ENCODE results near the gene AKAP13. TPM values are rescaled to one million over a fixed set of nuclear protein-coding genes. Genes with fewer than 3 reads are reported as not detected.
A peak's percentile ranks its signal among the peaks of the same experiment; 100 is the strongest.

The AKAP13 gene
- polyA plus RNA-seq, 2 of the 4 experiments (the other 2 are of a cell fraction): 20.4 to 28.8 TPM

DNA sequence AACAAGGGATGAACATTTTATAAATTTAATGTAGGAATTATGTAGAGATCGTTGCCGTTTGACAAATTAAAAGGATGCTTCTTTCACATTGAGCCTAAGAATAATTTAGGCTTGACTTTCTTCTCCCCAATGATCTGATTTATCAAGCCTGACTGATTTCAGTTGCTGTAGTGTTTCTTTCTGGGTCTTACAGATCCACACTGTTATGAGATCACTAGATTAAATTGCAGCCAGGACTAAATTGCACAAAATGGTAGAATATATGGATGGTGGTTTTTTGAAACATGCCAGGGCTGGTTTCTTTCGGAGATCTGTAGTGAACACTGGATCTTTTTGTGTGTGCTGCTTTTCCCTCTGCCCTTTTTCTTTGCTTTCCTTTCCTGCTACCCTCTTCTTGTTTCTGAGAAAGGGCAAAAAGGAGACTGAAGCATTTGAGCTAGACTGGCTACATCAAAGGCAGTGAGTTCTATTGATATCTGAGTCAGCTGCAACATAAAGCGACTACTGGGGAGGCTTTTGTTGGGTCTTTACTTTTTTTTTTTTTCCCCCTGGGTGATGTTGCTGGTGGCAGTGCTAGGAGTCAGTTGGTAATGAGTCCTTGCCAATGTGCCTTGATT, 83.0 kb downstream of the AKAP13 start:
- Histone ChIP-seq H3K9me3 (no peaks in the 10 kb centered on the region), H3K27ac (no peak overlapping the region), H3K4me3 (no peak overlapping the region), H3K4me1 (peaks cover 34% of the 10 kb centered on the region), H3K4me2 (no peak overlapping the region)
- 87% methylated on average over 4 of the region's 4 CpGs for WGBS (ENCODE audit: missing lambda C conversion rate)
- DNase-seq (ENCODE audit: low read depth in 1 of 2, low spot score in 1 of 2) (no peak), FAIRE-seq (no peak), ATAC-seq (no peak)
- CTCF ChIA-PET: interaction anchor here (1.6 kb wide), 1 partner anchor 35 kb away, joined by 3 read pairs; no protein-coding TSS in a partner anchor
- TF ChIP-seq EHMT2 (IDR thresholded peaks at IDR 0.05; ENCODE audit: low read depth): no peak
- TF ChIP-seq MYC (IDR thresholded peaks at IDR 0.05; ENCODE audit: borderline replicate concordance, low read length): no peak
- TF ChIP-seq EP300 (IDR thresholded peaks at IDR 0.05): no peak
- TF ChIP-seq MAZ (IDR thresholded peaks at IDR 0.05; ENCODE audit: borderline replicate concordance, low read depth, low read length): no peak
- no peak for TF ChIP-seq RFX5 (IDR thresholded peaks at IDR 0.05)
- POLR2A ChIA-PET: no interaction called here

DNA sequence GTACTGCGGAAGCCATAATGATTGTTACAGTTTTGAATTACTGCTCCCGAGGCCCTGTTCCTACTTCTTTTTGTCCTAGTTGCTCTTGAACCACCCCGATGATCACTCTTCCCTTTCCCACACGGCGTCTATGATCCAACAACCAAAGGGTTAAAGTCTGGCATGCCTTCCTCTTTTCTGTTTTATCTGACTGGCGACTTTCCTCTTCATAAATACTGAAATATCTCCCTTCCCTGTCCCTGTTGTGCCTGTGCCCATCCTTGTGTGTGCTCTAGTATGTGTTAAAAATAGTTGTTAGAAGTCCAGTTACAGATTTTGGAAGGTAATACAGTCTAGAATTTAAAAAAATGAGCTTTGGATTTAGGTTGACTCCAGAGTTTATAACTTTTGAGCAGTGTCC, 83.6 kb downstream of the AKAP13 start:
- Histone ChIP-seq H3K27ac (no peak overlapping the region), H3K4me3 (no peak overlapping the region), H3K4me2 (no peak overlapping the region), H3K9me3 (no peaks in the 10 kb centered on the region), H3K4me1 (peaks cover 28% of the 10 kb centered on the region)
- FAIRE-seq (no peak), DNase-seq (ENCODE audit: low read depth in 1 of 2, low spot score in 1 of 2) (no peak), ATAC-seq (no peak)
- TF ChIP-seq CHD4 (IDR thresholded peaks at IDR 0.05; ENCODE audit: borderline replicate concordance) (no peak), SMC3 (IDR thresholded peaks at IDR 0.05) (no peak), HOXB13 (CRISPR knock-in tag; IDR thresholded peaks at IDR 0.05; ENCODE audit: low read depth) (no peak), EHMT2 (IDR thresholded peaks at IDR 0.05; ENCODE audit: low read depth) (no peak), CBX8 (IDR thresholded peaks at IDR 0.05) (no peak), EP300 (IDR thresholded peaks at IDR 0.05) (no peak), ESRRA (IDR thresholded peaks at IDR 0.05; ENCODE audit: borderline replicate concordance, low read length) (no peak), MYC (IDR thresholded peaks at IDR 0.05; ENCODE audit: borderline replicate concordance, low read length) (no peak), ZNF302 (CRISPR knock-in tag; IDR thresholded peaks at IDR 0.05) (no peak), TFCP2L1 (CRISPR knock-in tag; IDR thresholded peaks at IDR 0.05) (no peak), RAD21 (conservative IDR thresholded peaks at IDR 0.05 in 1 of 2, IDR thresholded peaks at IDR 0.05 in 1 of 2) (no peak), NR3C1 (IDR thresholded peaks at IDR 0.05) (no peak), MAZ (IDR thresholded peaks at IDR 0.05; ENCODE audit: borderline replicate concordance, low read depth, low read length) (no peak), HOXA7 (CRISPR knock-in tag; IDR thresholded peaks at IDR 0.05) (no peak), CBX2 (IDR thresholded peaks at IDR 0.05; ENCODE audit: borderline replicate concordance, low read depth) (no peak)
- TF ChIP-seq, protein P1, sequence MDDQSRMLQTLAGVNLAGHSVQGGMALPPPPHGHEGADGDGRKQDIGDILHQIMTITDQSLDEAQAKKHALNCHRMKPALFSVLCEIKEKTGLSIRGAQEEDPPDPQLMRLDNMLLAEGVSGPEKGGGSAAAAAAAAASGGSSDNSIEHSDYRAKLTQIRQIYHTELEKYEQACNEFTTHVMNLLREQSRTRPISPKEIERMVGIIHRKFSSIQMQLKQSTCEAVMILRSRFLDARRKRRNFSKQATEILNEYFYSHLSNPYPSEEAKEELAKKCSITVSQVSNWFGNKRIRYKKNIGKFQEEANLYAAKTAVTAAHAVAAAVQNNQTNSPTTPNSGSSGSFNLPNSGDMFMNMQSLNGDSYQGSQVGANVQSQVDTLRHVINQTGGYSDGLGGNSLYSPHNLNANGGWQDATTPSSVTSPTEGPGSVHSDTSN (IDR thresholded peaks at IDR 0.05): no peak
- CTCF ChIA-PET: interaction anchor here (0.9 to 1.6 kb wide), 2 partner anchors 13 to 34 kb away, joined by 3 read pairs; no protein-coding TSS in a partner anchor
- WGBS (ENCODE audit: missing lambda C conversion rate): 87% methylated on average over 6 of the region's 6 CpGs
- POLR2A ChIA-PET: no interaction called here

- peaks cover 23% of the 10 kb centered on the region for H3K4me1 ChIP-seq
- WGBS (ENCODE audit: missing lambda C conversion rate): 93% methylated on average over 3 of the region's 3 CpGs
- no peak overlapping the region for H3K4me2 ChIP-seq
- H3K9me3 ChIP-seq: no peaks in the 10 kb centered on the region
- ChIA-PET CTCF (interaction anchor here (0.6 to 1.6 kb wide), 3 partner anchors 13 to 33 kb away, joined by 3 read pairs; no protein-coding TSS in a partner anchor), POLR2A (no interaction called here)
- no peak for TF ChIP-seq POLR2AphosphoS2 (conservative IDR thresholded peaks at IDR 0.05; ENCODE audit: low read length)
- no peak for TF ChIP-seq NR3C1 (IDR thresholded peaks at IDR 0.05)
- no peak for TF ChIP-seq RFX5 (IDR thresholded peaks at IDR 0.05)
- TF ChIP-seq HDAC2 (IDR thresholded peaks at IDR 0.05): no peak
- TF ChIP-seq MYC (IDR thresholded peaks at IDR 0.05; ENCODE audit: borderline replicate concordance, low read length): no peak
- no peak for TF ChIP-seq FOSB (CRISPR knock-in tag; IDR thresholded peaks at IDR 0.05)
- no peak for TF ChIP-seq TP53 (CRISPR knock-in tag; IDR thresholded peaks at IDR 0.05)
- TF ChIP-seq, protein P2, sequence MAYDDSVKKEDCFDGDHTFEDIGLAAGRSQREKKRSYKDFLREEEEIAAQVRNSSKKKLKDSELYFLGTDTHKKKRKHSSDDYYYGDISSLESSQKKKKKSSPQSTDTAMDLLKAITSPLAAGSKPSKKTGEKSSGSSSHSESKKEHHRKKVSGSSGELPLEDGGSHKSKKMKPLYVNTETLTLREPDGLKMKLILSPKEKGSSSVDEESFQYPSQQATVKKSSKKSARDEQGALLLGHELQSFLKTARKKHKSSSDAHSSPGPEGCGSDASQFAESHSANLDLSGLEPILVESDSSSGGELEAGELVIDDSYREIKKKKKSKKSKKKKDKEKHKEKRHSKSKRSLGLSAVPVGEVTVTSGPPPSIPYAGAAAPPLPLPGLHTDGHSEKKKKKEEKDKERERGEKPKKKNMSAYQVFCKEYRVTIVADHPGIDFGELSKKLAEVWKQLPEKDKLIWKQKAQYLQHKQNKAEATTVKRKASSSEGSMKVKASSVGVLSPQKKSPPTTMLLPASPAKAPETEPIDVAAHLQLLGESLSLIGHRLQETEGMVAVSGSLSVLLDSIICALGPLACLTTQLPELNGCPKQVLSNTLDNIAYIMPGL (CRISPR knock-in tag; IDR thresholded peaks at IDR 0.05; ENCODE audit: borderline replicate concordance): no peak
- no peak for TF ChIP-seq KDM5A (IDR thresholded peaks at IDR 0.05)
- TF ChIP-seq SREBF2 (IDR thresholded peaks at IDR 0.05): no peak
- H3K4me3 ChIP-seq: no peak overlapping the region
- DNase-seq (ENCODE audit: low read depth in 1 of 2, low spot score in 1 of 2) (no peak), ATAC-seq (no peak), FAIRE-seq (peak; percentile 54)
- no peak overlapping the region for H3K27ac ChIP-seq
Observed at GRCh38 chr15:85464471-85464870, 84.1 kb downstream of the AKAP13 start.
